ENCODE results near the gene CACTIN.
"Not testable (repeated sequence)": the region's sequence is repeated elsewhere in the genome, so short reads cannot be mapped to it uniquely, and the experiment has no call there.

CACTIN gene

DNA sequence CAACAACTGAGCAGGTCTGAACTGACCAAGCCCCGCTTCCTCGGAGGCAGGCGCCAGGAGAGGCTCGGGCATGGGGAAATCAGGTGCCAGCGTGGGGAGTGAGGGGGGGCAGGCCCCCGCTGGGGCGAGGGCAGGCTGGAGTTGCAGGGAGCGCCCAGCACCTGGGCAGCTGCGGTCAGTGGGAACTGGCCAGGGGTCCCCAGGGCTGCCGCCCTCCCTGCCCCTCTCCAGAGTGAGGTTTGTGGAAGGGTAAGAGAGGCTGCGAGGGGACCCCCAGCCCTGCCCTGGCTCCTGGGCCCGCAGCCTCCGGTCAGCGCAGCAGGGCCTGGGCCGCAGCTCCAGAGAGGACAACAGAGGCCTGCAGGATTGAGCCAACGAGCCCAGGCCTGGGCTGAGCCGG, 41.2 kb upstream of the CACTIN start:
- Histone ChIP-seq H3K4me3 (no peak overlapping the region), H3K27ac (peak overlapping the region; percentile 95 to 99)
- TF ChIP-seq, protein P1, sequence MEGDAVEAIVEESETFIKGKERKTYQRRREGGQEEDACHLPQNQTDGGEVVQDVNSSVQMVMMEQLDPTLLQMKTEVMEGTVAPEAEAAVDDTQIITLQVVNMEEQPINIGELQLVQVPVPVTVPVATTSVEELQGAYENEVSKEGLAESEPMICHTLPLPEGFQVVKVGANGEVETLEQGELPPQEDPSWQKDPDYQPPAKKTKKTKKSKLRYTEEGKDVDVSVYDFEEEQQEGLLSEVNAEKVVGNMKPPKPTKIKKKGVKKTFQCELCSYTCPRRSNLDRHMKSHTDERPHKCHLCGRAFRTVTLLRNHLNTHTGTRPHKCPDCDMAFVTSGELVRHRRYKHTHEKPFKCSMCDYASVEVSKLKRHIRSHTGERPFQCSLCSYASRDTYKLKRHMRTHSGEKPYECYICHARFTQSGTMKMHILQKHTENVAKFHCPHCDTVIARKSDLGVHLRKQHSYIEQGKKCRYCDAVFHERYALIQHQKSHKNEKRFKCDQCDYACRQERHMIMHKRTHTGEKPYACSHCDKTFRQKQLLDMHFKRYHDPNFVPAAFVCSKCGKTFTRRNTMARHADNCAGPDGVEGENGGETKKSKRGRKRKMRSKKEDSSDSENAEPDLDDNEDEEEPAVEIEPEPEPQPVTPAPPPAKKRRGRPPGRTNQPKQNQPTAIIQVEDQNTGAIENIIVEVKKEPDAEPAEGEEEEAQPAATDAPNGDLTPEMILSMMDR (IDR thresholded peaks at IDR 0.05): no peak
- no peak for DNase-seq (ENCODE audit: low spot score)

- peak overlapping the region in 1 of 2 donors; percentile 95 for H3K27ac ChIP-seq
- H3K4me3 ChIP-seq: no peak overlapping the region
- DNase-seq (ENCODE audit: low spot score): no peak
- TF ChIP-seq, protein P1 (IDR thresholded peaks at IDR 0.05): no peak
Observed at GRCh38 chr19:3667037-3667638, 40.5 kb upstream of the CACTIN start.

- not testable (repeated sequence) for H3K4me3 ChIP-seq, H3K27ac ChIP-seq
Observed at GRCh38 chr19:3666545-3666856, 39.9 kb upstream of the CACTIN start.

GRCh38 chr19:3665681-3666544, 39.3 kb upstream of the CACTIN start:
- TF ChIP-seq, protein P1 (IDR thresholded peaks at IDR 0.05): peak; percentile 99
- Histone ChIP-seq H3K27ac (peak overlapping the region in 1 of 2 donors; percentile 37), H3K4me3 (no peak overlapping the region)
- no peak for DNase-seq (ENCODE audit: low spot score)

More at GRCh38 chr19:3666545-3666856, 39.9 kb upstream of the CACTIN start:
- not testable (repeated sequence) for DNase-seq (ENCODE audit: low spot score)

- H3K27ac ChIP-seq: no peak overlapping the region
- no peak for DNase-seq (ENCODE audit: low spot score)
- TF ChIP-seq, protein P1 (IDR thresholded peaks at IDR 0.05): no peak
- H3K4me3 ChIP-seq: no peak overlapping the region
Observed at GRCh38 chr19:3664879-3665642, 38.5 kb upstream of the CACTIN start.

DNA sequence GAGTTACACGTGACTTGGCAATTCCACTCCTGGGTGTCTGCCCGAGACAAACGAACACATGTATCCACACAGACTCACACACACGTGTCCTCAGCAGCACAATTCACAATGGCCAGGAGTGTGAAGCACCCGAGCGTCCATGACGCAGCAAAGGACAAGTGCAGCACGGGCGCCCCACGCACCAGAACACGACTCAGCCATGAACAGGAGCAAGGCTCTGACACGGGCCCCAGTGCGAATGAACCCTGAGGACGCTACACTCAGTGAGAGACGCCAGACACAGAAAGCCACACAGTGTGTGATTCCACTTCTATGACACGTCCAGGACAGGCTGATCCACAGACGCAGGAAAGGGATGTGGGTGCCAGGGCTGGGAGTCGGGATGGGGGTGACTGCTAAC, 37.2 kb upstream of the CACTIN start:
- no peak overlapping the region for H3K4me3 ChIP-seq
- DNase-seq (ENCODE audit: low spot score): no peak
- TF ChIP-seq, protein P1 (IDR thresholded peaks at IDR 0.05): no peak
- no peak overlapping the region for H3K27ac ChIP-seq

Measured in coronary artery (tissue), 2 donors.